Measurements from ENCODE around the gene SCN3A. TPM values are rescaled to one million over a fixed set of nuclear protein-coding genes. Genes with fewer than 3 reads are reported as not detected.

SCN3A gene
- total and polyA plus RNA-seq, 2 of the 4 experiments (the other 2 are of a cell fraction), result 0.26 to 0.90 TPM

GRCh38 chr2:165086337-165086736, 117.5 kb downstream of the SCN3A start:
- dilution Hi-C loops (cut with HindIII; ENCODE audit: low sequenced_read_pairs, unreplicated experiment) (no loop called here), intact Hi-C loops (cut with micrococcal nuclease) (no loop called here), in situ Hi-C loops (cut with MboI; ENCODE audit: low sequenced_read_pairs) (no loop called here)
- Histone ChIP-seq H3K18ac (ENCODE audit: low read depth, low read length) (no peak overlapping the region), H2BK120ac (ENCODE audit: low read depth, low read length) (no peak overlapping the region), H3K14ac (replicated peaks; ENCODE audit: low read depth, low read length) (no peak overlapping the region), H4K5ac (ENCODE audit: low read depth, low read length) (no peak overlapping the region), H3K9ac (ENCODE audit: low read depth, low read length) (no peak overlapping the region), H3K4ac (ENCODE audit: low read depth, low read length) (no peak overlapping the region), H3K27me3 (ENCODE audit: control insufficient read depth, insufficient read depth, low read length) (no peaks in the 10 kb centered on the region), H3K4me1 (ENCODE audit: control insufficient read depth, insufficient read depth, low read length) (no peaks in the 10 kb centered on the region), H3K23ac (ENCODE audit: low read depth, low read length) (no peak overlapping the region), H2BK5ac (ENCODE audit: low read depth, low read length, poor library complexity, severe bottlenecking) (no peak overlapping the region), H4K8ac (ENCODE audit: low read depth in 2 of 2, low read length in 2 of 2) (no peak overlapping the region), H4K91ac (ENCODE audit: insufficient read depth, low read depth, low read length) (no peak overlapping the region), H2AK5ac (ENCODE audit: low read depth, low read length) (no peak overlapping the region), H2BK20ac (ENCODE audit: low read depth, low read length) (no peak overlapping the region), H2BK15ac (ENCODE audit: low read depth, low read length) (no peak overlapping the region), H3K4me3 (ENCODE audit: insufficient read depth, low read depth, low read length) (no peak overlapping the region), H4K20me1 (ENCODE audit: insufficient read depth, low read length) (no peaks in the 10 kb centered on the region), H3K56ac (ENCODE audit: extremely low read depth, insufficient read depth, low read length) (no peak overlapping the region), H3K4me2 (ENCODE audit: low read depth, low read length) (no peak overlapping the region), H3K27ac (ENCODE audit: insufficient read depth, low read length) (no peak overlapping the region), H2AFZ (replicated peaks; ENCODE audit: low read length, poor library complexity) (no peak overlapping the region), H3K36me3 (ENCODE audit: control insufficient read depth, insufficient read depth, low read length) (no peaks in the 10 kb centered on the region), H3K9me1 (ENCODE audit: insufficient read depth, low read length) (no peaks in the 10 kb centered on the region), H3K79me1 (ENCODE audit: low read depth in 1 of 2, low read length in 2 of 2) (no peaks in the 10 kb centered on the region), H3K9me3 (ENCODE audit: control insufficient read depth, insufficient read depth, low read length) (no peaks in the 10 kb centered on the region), H2AK9ac (replicated peaks; ENCODE audit: low read depth, low read length, poor library complexity) (no peak overlapping the region)
- no CpG with 5 or more reads among the region's 2 CpGs for WGBS, 2 experiments (ENCODE audit: extremely low coverage in 2 of 2, insufficient read length in 1 of 2)
- POLR2A ChIA-PET (ENCODE audit: unreplicated experiment), result no interaction called here
- DNase-seq (no peak), ATAC-seq (ENCODE audit: low read depth) (no peak)
- TF ChIP-seq SMC3 (IDR thresholded peaks at IDR 0.05; ENCODE audit: low read depth, low read length) (no peak), CHD1 (IDR thresholded peaks at IDR 0.05; ENCODE audit: low read depth, low read length) (no peak), MXI1 (IDR thresholded peaks at IDR 0.05; ENCODE audit: borderline replicate concordance, low read depth, low read length) (no peak), RFX5 (IDR thresholded peaks at IDR 0.05; ENCODE audit: low read depth, low read length) (no peak), MAFK (IDR thresholded peaks at IDR 0.05; ENCODE audit: low read depth, low read length) (no peak), NFE2L2 (IDR thresholded peaks at IDR 0.05; ENCODE audit: low read depth, low read length) (no peak), POLR2A (IDR thresholded peaks at IDR 0.05; ENCODE audit: low read depth, low read length) (no peak), CTCF (conservative IDR thresholded peaks at IDR 0.05; ENCODE audit: low read depth, low read length) (no peak), RAD21 (IDR thresholded peaks at IDR 0.05; ENCODE audit: low read length) (no peak), CEBPB (IDR thresholded peaks at IDR 0.05; ENCODE audit: low read depth, low read length) (no peak), RCOR1 (IDR thresholded peaks at IDR 0.05; ENCODE audit: insufficient replicate concordance, low read length) (no peak), BHLHE40 (IDR thresholded peaks at IDR 0.05; ENCODE audit: low read depth, low read length) (no peak), FOS (IDR thresholded peaks at IDR 0.05; ENCODE audit: low read depth, low read length) (no peak), MAZ (IDR thresholded peaks at IDR 0.05; ENCODE audit: borderline replicate concordance, low read depth, low read length) (no peak)
- TF ChIP-seq, protein P1, sequence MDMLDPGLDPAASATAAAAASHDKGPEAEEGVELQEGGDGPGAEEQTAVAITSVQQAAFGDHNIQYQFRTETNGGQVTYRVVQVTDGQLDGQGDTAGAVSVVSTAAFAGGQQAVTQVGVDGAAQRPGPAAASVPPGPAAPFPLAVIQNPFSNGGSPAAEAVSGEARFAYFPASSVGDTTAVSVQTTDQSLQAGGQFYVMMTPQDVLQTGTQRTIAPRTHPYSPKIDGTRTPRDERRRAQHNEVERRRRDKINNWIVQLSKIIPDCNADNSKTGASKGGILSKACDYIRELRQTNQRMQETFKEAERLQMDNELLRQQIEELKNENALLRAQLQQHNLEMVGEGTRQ (IDR thresholded peaks at IDR 0.05; ENCODE audit: low read depth, low read length), result no peak
- TF ChIP-seq, protein P2, sequence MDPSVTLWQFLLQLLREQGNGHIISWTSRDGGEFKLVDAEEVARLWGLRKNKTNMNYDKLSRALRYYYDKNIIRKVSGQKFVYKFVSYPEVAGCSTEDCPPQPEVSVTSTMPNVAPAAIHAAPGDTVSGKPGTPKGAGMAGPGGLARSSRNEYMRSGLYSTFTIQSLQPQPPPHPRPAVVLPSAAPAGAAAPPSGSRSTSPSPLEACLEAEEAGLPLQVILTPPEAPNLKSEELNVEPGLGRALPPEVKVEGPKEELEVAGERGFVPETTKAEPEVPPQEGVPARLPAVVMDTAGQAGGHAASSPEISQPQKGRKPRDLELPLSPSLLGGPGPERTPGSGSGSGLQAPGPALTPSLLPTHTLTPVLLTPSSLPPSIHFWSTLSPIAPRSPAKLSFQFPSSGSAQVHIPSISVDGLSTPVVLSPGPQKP (IDR thresholded peaks at IDR 0.05; ENCODE audit: borderline replicate concordance, low read depth, low read length), result no peak
- CTCF ChIA-PET, result no interaction called here
- BruUV-seq (replicated peaks), result no TSS peak

All from IMR-90 (cell line).